Ovary (tissue), 3 donors: ENCODE results near the gene KIAA1191.

ENCODE experiments used
- EP300 ChIP-seq: sonication (generic); formaldehyde crosslinking; IDR thresholded peaks from one replicate; pipeline ENCODE4 v1.6.1; 2017; ENCODE audit warnings: antibody characterized with exemption
- POLR2A ChIP-seq: fragments of 450-650 bp; IDR thresholded peaks from one replicate; pipeline ENCODE4 v1.6.1; 2017; ENCODE audit warnings: antibody characterized with exemption, mild to moderate bottlenecking, moderate library complexity
- TF ChIP-seq, protein P1 (sequence below), 3 donors: fragments of 450-650 bp in 2 of 3; fragments of 200-600 bp in 1 of 3; IDR thresholded peaks; one replicate each; pipeline versions ENCODE4 v1.5.1 to v1.8.0; 2016 to 2022; ENCODE audit warnings: antibody characterized with exemption in 3 of 3, mild to moderate bottlenecking in 1 of 3
- donor health status: DM: no; HTN: no; CAD: no.

DNA sequence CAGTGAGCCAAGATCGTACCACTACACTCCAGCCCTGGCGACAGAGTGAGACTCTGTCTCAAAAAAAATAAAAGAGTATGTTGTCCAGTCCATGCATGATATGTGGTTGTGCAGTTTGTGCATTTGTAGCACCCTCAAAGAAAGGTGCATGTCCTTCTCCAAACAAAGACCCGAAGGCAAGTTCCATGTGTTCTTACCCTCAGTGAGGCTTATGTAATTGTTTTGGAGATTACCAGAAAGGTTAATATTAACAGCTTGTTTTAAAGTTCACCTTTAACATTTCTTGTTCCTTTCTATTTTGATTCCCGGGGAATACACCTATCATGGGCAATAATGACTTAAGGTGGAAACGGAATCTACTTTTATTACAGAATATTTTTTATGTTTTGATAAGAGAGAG lies 22.3 kb downstream of the KIAA1191 start:
- TF ChIP-seq, protein P1, sequence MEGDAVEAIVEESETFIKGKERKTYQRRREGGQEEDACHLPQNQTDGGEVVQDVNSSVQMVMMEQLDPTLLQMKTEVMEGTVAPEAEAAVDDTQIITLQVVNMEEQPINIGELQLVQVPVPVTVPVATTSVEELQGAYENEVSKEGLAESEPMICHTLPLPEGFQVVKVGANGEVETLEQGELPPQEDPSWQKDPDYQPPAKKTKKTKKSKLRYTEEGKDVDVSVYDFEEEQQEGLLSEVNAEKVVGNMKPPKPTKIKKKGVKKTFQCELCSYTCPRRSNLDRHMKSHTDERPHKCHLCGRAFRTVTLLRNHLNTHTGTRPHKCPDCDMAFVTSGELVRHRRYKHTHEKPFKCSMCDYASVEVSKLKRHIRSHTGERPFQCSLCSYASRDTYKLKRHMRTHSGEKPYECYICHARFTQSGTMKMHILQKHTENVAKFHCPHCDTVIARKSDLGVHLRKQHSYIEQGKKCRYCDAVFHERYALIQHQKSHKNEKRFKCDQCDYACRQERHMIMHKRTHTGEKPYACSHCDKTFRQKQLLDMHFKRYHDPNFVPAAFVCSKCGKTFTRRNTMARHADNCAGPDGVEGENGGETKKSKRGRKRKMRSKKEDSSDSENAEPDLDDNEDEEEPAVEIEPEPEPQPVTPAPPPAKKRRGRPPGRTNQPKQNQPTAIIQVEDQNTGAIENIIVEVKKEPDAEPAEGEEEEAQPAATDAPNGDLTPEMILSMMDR (IDR thresholded peaks at IDR 0.05), result no peak
- TF ChIP-seq EP300 (no peak), POLR2A (no peak)
